Fibroblast of skin of scalp (primary cell): ENCODE results near the gene ZFYVE28.

ENCODE experiments used
- DNase-seq: peaks from one replicate; pipeline ENCODE4 v3.0.0-alpha.2; 2013

The ZFYVE28 gene

GRCh38 chr4:2331519-2332200 is 86.8 kb downstream of the ZFYVE28 start:
- no peak for DNase-seq

GRCh38 chr4:2331043-2331420 is 87.4 kb downstream of the ZFYVE28 start:
- no peak for DNase-seq

DNA sequence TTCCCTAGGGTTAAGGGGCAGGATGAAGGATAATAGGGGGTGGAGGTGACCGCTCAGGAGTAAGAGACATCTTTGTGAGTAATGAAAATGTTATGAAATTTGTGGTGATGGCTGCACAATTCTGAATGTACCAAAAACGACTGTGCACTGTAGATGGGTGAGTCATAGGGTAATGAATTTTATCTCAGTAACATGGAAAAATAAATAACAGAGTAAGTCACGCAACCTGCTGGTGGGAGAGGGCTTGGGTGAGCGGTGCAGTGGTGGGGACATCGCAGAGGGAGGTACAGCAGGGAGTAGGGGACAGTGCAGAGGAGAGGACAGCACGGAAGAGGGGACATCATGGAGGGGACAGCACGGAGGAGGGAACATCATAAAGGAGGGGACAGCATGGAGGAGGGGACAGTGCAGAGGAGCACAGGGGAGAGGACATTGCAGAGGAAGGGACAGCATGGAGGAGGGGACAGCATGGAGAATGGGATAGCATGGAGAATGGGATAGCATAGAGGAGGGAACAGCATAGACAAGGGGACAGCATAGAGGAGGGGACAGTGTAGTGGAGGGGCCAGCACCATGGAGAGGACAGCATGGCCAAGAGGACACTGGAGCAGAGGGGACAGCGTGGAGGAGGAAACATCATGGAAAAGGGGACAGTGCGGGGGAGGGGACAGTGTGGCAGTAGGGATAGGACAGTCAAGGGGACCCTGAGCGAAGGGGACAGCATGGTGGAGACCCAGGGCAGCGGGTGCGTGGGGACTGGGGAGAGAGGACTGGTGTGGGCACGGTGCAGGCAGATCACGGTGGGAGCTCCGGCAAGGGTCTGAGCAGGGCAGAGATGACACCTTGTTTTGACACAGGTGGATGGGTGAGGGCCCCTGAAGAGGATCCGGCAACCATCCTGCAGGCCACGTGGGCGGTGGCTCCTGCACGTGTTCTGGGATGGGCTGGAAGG is 88.1 kb downstream of the ZFYVE28 start:
- peak; percentile 92 for DNase-seq

DNA sequence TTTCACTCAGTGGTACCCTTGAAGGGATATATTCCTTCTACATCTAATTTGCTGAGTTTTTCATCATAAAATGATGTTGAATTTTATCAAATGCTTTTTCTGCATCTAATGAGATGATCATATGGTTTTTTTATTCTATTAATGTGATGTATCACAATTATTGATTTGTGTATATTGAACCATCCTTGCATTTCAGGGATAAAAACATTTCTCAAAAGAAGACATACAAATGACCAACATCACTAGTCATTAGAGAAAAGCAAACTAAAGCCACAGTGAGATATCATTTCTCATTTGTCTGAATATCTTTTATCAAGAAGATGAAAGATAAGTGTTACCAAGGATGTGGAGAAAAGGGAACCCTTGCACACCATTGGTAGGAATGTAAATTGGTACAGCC is 90.9 kb downstream of the ZFYVE28 start:
- DNase-seq = no peak

DNA sequence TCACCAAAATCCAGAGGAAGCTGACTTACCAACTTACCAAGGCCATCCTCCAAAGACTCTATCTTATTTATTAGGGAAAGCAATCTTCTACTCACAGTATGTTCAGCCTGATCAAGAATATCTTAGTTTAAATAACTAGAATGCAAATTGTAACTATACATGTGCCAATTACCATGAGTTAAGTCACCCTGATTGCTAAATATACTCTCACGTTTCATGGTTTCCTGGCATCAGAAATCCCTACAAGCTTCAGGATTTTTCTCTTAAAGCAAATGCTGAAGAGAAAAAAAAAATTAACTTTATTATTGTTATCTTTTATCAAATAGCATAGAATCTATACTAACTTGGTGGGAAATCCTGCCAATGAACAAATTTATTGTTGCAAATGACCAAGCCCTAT is 93.6 kb downstream of the ZFYVE28 start:
- DNase-seq = no peak

DNA sequence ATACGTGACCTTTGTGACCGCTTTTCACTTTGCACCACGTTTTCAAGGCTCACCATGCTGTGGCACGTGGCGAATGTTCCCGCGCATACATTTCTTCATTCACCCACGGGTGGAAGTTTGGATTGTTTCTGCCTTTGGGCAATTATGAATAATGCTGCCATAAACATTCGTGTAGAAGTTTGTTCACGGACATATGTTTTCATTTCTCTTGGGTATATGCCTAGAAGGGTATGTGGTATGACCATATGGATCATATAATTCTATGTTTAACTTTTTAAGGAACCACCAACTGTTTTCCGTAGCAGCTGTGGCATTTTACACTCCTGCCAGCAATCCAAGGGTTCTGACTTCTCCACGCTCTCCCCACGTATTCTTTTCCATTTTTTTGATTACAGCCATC is 95.6 kb downstream of the ZFYVE28 start:
- peak; percentile 69 for DNase-seq

GRCh38 chr4:2322227-2322626 is 96.2 kb downstream of the ZFYVE28 start:
- DNase-seq = no peak

GRCh38 chr4:2321279-2322196 is 96.9 kb downstream of the ZFYVE28 start:
- DNase-seq = no peak

GRCh38 chr4:2320746-2321145 is 97.7 kb downstream of the ZFYVE28 start:
- no peak for DNase-seq

DNA sequence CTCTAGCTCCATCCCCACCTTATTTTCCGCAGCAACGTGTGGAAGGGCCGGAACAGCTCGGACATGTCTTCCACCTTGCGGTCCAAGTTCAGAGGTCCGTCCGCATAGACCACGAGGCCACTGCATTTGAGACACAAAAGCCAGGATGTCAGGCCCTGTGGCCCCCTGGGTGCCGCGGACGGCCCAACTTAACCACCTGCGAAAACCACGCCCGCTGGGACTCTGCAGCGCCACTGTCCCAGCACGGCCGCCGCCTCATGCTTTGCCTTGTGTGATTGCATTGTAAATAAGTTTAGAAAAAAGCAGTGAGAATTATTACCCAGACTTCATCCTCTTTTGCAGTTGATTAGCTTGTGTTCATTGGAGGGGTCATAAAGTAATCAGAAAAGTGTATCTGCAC is 98.3 kb downstream of the ZFYVE28 start:
- DNase-seq = no peak

DNA sequence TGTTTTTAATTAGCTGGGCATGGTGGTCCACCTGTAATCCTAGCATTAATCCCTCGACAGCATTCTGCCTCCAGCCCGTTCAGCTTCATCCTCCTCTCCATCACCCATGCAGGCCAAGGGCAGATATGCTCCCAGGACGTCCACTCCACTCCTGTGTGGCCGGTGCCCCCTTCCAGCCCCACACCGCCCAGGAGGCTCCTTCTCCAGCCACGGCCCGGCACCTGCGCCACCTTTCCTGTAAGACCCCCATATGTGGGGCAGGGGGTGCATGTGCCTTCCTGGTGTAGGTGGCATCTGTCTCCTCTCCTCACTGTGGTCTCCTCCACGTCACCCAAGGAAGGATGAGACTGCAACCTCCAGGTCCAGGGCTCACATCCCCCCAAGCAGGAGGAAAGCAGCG is 99.6 kb downstream of the ZFYVE28 start:
- DNase-seq = no peak

DNA sequence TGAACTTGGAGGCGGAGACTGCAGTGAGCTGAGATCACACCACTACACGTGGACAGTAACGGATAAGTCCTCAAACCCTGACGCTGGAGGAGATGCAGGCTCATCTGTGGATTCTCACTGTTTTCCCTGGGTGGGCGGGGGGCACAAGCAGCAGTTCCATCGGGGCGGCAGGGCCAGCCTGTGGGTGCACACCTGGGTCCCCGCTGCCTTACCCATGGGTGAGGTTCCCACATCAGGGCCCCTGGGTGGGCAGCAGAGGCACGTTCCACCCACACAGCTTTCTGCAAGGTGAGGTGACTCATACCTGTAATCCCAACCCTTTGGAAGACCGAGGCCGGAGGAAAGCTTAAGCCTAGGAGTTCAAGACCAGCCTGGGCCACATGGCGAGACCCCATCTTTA is 100.0 kb downstream of the ZFYVE28 start:
- DNase-seq = no peak

DNA sequence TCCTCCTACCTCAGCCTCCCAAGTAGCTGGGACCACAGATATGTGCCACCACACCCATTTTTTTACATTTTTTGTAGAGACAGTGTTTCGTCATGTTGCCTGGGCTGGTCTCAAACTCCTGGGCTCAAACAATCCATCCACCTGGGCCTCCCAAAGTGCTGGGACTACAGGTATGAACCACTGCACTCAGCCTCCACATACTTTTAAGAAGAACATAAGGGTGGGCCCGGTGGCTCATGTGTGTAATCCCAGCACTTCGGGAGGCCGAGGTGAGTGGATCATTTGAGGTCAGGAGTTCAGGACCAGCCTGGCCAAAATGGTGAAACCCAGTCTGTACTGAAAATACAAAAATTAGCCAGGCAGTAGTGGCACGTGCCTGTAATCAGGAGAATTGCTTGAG is 105.1 kb downstream of the ZFYVE28 start:
- DNase-seq = no peak

DNA sequence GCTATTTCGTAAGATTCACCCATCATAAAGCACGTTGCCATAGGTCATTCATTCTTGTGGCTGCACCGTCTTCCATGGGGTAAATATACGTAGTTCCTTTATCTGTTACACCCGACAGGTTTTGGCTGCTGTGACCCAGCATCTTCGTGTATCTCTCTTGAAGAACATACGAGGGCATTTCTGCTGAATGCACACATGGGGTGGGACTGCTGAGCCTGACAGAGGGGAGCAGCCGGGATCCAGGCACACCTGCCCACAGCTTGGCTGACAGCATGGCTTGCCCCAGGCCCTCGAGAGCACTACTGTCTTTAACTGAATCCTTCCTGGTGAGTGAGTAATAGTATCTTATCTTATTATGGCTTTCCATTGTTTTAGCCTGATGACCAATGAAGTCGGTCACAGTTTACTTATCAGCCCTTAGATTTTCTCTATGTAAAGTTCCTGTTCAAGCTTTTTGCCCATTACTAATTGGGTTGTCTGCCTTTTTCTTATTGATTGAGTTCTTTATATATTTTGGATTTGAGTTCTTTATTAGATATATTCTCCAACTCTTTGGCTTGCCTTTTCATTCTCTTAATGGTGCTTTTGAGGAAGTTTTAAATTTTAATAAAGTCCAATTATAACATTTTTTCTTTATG is 111.6 kb downstream of the ZFYVE28 start:
- no peak for DNase-seq

GRCh38 chr4:2305766-2306501 is 112.5 kb downstream of the ZFYVE28 start:
- no peak for DNase-seq

DNA sequence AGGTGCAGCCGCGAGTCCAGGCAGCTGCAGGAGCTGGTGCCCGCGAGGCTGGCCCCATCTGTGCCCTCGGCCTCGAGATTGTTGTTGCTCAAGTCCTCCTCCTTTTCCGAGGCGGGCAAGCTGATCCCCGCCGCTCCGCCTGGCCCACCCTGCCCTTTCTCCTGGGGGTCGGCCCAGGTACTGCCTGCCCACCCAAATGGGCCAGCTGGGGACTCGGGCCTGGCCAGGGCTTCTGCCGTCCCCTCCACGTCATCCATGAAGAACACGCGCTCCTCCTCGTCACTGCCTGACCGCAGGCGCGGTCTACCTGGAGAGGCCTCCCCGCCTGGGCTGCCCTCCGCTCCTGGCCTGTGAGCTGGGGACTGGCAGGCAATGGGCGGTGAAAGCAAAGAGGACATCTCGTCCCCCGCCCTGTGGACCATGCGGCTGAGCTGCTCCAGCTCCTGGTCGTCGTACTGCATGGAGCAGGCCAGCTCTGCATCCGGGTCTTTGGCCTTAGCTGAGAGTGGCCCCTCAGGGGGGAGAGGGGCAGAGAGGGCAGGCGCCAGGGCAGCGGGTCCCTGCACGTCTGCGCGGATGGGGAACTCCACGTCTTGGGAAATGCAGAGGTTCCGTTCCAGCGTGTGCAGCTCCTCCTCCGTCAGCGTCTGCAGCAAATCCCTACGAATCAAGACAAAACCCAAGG is 113.4 kb downstream of the ZFYVE28 start:
- no peak for DNase-seq

GRCh38 chr4:2304321-2304876 is 114.0 kb downstream of the ZFYVE28 start:
- DNase-seq = no peak

DNA sequence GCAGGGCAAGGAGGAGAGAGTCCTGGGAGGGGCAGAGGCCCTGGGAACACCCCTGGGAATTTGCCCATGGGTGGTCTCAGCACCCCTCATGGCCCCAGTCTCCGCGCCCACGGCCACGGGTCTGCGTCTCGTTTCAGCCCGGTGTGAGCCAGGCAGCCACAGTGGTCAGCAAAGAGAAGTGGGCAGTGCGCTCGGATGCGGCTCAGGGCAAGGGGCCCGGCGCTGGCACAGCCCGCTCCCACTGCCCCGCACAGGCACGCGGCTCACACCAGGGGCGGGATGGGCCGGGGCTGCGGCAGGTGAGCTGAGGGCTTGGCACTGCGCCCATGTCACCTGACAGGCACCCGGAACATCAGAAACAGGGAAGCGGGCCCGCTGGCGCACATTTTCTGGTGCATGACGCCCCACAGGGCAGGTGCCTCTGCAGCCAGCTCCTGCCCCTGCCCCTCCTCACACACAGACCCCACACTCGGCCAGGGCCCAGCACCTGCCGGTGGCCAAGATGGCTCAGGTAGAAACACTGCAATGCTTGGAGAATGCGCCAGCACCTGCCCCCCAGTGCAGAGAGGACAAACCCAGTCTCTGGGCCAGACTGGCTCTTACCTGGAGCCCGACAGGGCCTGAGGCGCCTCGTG is 114.6 kb downstream of the ZFYVE28 start:
- DNase-seq = no peak

DNA sequence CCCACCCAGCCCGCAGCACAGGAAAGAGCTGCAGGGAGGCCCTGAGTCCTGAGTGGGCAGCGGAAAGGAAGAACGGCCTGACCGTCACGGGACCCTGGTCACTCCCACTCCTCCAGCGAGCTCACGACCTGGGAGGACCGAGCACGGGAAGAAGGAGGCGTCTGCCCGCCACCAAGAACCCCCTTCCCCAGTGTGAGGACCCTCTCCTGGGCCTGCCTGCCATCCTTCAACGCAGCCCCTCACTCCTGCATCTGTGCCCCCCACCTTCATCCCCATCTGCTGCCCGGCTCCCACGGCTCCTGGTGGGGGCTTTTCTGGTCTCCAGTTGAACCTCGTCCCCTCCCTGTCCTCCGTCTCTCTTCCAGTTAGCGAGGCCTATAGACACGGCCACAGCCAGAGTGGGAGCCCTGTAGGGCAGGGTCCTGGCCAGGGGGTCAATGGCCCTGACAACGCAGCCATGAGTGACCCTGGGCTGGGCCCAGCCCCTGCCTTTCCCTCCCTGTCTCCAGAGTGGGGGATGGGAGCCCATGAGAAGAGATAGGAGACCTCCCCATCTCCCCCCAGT is 115.2 kb downstream of the ZFYVE28 start:
- no peak for DNase-seq
